Colon (tissue), 2 donors: ENCODE results near the gene MTA2.

Experiments used
- FAIRE-seq: peaks from 2 replicates; lab custom pipeline; 2012; peaks lifted over from hg19 to GRCh38; lab: Jason Lieb, UNC
- donor health status: control.
- donor health status: control.

Gene MTA2

DNA sequence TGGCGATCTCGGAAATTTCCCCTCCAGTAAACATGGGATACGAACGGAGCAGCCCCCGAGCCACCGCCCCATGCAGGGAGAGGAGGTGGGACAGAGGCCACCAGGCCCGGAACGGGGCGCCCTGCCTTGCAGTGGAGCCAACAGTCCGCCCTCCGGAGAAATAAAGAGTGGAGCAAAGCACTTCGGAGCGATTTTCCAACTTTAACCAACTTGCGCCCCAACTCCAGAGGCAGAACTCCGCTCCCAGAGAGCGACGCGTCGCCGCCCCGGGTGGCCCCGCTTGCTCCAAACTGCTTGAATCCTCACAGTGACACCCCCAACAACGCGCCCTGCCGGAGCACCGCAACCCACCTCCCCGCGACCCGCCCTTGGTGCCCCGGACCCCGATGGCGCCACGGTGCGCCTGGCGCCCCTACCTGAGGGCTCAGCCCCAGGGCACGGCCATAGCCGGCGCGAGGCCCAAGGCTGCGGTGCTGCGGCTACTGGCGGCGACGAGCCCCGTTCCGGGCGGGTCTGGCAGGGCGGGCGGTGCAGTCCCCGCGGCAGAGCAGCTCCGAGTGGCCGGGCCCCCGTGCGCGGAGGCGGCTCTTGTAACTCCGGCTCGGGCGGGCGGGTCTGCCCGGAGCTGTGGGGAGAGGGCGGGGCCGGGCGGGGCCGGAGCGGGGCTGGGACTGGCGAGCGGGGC lies 55.3 kb downstream of the MTA2 start, which contains the start of gene AHNAK:
Gene AHNAK, minus strand, starts transcription at position 563 of the 685 bp plus-strand sequence. CDS start 10,708 bp downstream, outside the sequence.
- FAIRE-seq = no peak

DNA sequence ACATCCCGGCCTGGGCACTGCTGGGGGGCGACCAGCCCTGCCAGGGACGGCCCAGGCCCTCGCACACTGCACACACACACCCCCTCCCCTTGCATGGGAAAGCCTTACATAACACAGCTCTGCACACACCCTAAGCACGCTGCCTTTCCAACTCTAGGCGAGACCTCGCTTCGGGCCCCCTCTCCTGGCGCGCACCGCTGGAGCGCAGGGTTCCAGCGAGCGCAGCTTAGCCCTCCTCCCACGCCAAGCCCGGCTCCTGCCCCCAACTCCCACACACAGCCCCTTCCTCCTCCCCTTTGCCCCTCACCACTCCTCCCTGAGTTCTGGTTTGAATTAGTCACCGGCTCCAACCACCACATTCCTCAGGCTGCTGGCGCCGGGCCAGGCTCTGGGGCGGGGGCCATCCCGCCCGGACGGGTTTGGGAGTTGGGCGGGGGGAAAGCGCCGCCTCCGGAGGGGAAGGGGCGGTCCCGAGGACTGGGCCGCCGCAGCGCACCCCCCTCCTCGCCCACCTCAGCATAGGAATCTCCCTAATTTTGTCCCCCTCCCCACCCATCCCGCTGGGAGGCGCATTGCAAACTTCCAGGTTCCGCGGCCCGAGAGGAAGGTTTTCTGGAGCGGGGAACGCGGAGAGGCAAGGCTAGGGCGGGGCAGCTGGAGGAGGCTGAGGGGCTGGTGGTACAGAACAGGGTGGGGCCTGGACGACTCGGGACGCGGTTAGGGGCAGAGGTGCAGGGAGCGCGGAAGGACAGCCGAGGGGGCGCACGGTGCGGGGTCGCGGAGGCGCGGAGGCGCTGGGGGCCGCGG lies 56.0 kb downstream of the MTA2 start:
- no peak for FAIRE-seq

GRCh38 chr11:62544581-62545436 lies 56.9 kb downstream of the MTA2 start:
- FAIRE-seq = no peak

DNA sequence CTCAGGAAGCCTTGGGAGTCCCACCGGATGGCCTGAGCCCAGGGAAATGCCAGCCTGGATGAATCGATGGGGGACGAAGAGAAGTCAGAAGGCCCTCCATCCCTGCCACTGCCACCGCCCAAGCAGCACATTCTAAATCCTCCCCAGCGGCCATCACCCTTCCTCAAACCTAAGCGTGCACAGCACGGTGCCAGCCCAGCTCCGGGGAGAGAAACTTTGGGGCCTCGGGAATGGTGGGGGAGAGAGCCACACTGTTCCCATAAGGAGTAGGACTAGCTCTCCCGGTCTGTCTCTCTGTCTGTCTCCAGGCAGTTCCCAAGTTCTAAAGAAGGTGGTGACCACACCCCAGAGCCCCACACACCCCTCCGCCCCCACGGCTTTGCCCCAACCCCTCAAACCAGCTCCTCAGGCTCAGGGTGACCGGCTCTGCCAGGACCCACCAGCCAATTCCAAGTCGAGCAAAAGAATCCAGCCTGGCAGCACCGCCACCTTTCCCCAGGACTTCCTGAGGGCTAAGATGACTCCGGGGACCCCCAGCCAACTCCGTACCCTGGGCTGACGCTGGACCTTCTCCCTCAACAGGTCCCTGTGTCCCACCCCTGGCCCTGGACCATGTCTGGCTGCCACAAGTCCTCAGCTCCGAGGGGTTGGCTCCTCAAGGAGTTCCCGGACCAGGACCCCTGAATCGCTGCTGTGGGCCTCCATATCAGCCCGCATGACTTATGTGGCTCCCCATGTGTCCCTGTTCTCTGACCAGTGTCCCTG lies 57.8 kb downstream of the MTA2 start:
- no peak for FAIRE-seq
